NK-92 (cell line): ENCODE data around the gene HSPG2.

Source experiments
- DNase-seq: peaks from one replicate; lab custom pipeline; 2025; ENCODE audit not compliant: unreplicated experiment; lab: John Stamatoyannopoulos, UW

HSPG2 gene

GRCh38 chr1:21849909-21850576 lies 87.1 kb downstream of the HSPG2 start:
- DNase-seq, result no peak

GRCh38 chr1:21848524-21849174 lies 88.5 kb downstream of the HSPG2 start:
- DNase-seq, result no peak

GRCh38 chr1:21847223-21848205 lies 89.6 kb downstream of the HSPG2 start:
- no peak for DNase-seq

- no peak for DNase-seq
Observed at GRCh38 chr1:21845646-21846641, 91.2 kb downstream of the HSPG2 start.

- DNase-seq, result no peak
Observed at GRCh38 chr1:21843996-21844395, 93.1 kb downstream of the HSPG2 start.

- no peak for DNase-seq
Observed at GRCh38 chr1:21843208-21843607, 93.9 kb downstream of the HSPG2 start.

GRCh38 chr1:21842606-21843162 lies 94.4 kb downstream of the HSPG2 start:
- DNase-seq, result no peak

GRCh38 chr1:21841852-21842466 lies 95.2 kb downstream of the HSPG2 start:
- no peak for DNase-seq

GRCh38 chr1:21840981-21841380 lies 96.1 kb downstream of the HSPG2 start:
- DNase-seq, result no peak

- DNase-seq, result no peak
Observed at GRCh38 chr1:21839337-21840037, 97.6 kb downstream of the HSPG2 start.

- DNase-seq, result no peak
Observed at GRCh38 chr1:21838359-21839157, 98.6 kb downstream of the HSPG2 start.

GRCh38 chr1:21837476-21837875 lies 99.6 kb downstream of the HSPG2 start:
- DNase-seq, result no peak

GRCh38 chr1:21836729-21837128 lies 100.4 kb downstream of the HSPG2 start:
- DNase-seq, result no peak

- DNase-seq, result no peak
Observed at GRCh38 chr1:21836010-21836409, 101.1 kb downstream of the HSPG2 start.

GRCh38 chr1:21834666-21835065 lies 102.4 kb downstream of the HSPG2 start:
- DNase-seq, result no peak

GRCh38 chr1:21834094-21834493 lies 103.0 kb downstream of the HSPG2 start:
- DNase-seq, result no peak

GRCh38 chr1:21833392-21833976 lies 103.6 kb downstream of the HSPG2 start:
- DNase-seq, result no peak

GRCh38 chr1:21831454-21831970 lies 105.6 kb downstream of the HSPG2 start:
- DNase-seq, result no peak
